Ishikawa (cell line): ENCODE data around the gene STIMATE.

ENCODE experiments used
- CEBPB ChIP-seq: IDR thresholded peaks from 2 replicates; pipeline ENCODE4 v1.6.1; 2012
- CREB1 ChIP-seq: IDR thresholded peaks from 2 replicates; pipeline ENCODE4 v1.6.1; 2012; ENCODE audit warnings: low read depth
- EGR1 ChIP-seq: IDR thresholded peaks from 2 replicates; pipeline ENCODE4 v1.6.1; 2012
- EP300 ChIP-seq: IDR thresholded peaks from 2 replicates; pipeline ENCODE4 v1.6.1; 2012; ENCODE audit warnings: borderline replicate concordance
- MAX ChIP-seq: IDR thresholded peaks from 2 replicates; pipeline ENCODE4 v1.6.1; 2012
- RAD21 ChIP-seq: IDR thresholded peaks from 2 replicates; pipeline ENCODE4 v1.6.1; 2012; ENCODE audit warnings: low read depth
- REST ChIP-seq: IDR thresholded peaks from 2 replicates; pipeline ENCODE4 v1.6.1; 2012; ENCODE audit warnings: low read depth, mild to moderate bottlenecking
- TAF1 ChIP-seq: IDR thresholded peaks from 2 replicates; pipeline ENCODE4 v1.6.1; 2012; ENCODE audit warnings: low read depth, mild to moderate bottlenecking
- YY1 ChIP-seq: IDR thresholded peaks from 2 replicates; pipeline ENCODE4 v1.6.1; 2012; ENCODE audit warnings: low read depth

GRCh38 chr3:52896613-52897012 is 735 bp downstream of the STIMATE start:
- no peak for TF ChIP-seq TAF1
- no peak for TF ChIP-seq REST
- no peak for TF ChIP-seq MAX
- TF ChIP-seq EP300 = no peak
- no peak for TF ChIP-seq YY1
- TF ChIP-seq CREB1 = no peak
- no peak for TF ChIP-seq RAD21
- no peak for TF ChIP-seq CEBPB
- no peak for TF ChIP-seq EGR1
